HG03066 (cell line): ENCODE measurements around the gene WHRN.

Experiments used
- ATAC-seq: cut with Tn5 transposase; IDR thresholded peaks from one replicate; pipeline ENCODE4 v1.9.1; 2021; ENCODE audit warnings: low read depth; ENCODE audit not compliant: unreplicated experiment

WHRN gene

GRCh38 chr9:114451707-114452031, 53.6 kb downstream of the WHRN start:
- ATAC-seq: no peak

GRCh38 chr9:114450833-114451706, 54.2 kb downstream of the WHRN start:
- no peak for ATAC-seq

GRCh38 chr9:114450181-114450580, 55.1 kb downstream of the WHRN start:
- no peak for ATAC-seq

GRCh38 chr9:114449236-114449635, 56.0 kb downstream of the WHRN start:
- ATAC-seq: no peak

- no peak for ATAC-seq
These were observed 56.6 kb downstream of the WHRN start for GRCh38 chr9:114448706-114449105.

GRCh38 chr9:114446672-114447450, 58.4 kb downstream of the WHRN start:
- ATAC-seq: no peak

GRCh38 chr9:114446036-114446435, 59.2 kb downstream of the WHRN start:
- ATAC-seq: no peak

GRCh38 chr9:114445616-114446015, 59.7 kb downstream of the WHRN start:
- no peak for ATAC-seq

- no peak for ATAC-seq
These were observed 63.3 kb downstream of the WHRN start for GRCh38 chr9:114442022-114442421.

- no peak for ATAC-seq
These were observed 67.8 kb downstream of the WHRN start for GRCh38 chr9:114437401-114437893.

- no peak for ATAC-seq
These were observed 70.4 kb downstream of the WHRN start for GRCh38 chr9:114434878-114435311.

GRCh38 chr9:114433720-114434255, 71.5 kb downstream of the WHRN start:
- peak; percentile 56 for ATAC-seq

- no peak for ATAC-seq
These were observed 72.2 kb downstream of the WHRN start for GRCh38 chr9:114433086-114433485.

GRCh38 chr9:114432323-114433067, 72.8 kb downstream of the WHRN start:
- no peak for ATAC-seq

GRCh38 chr9:114431770-114432169, 73.5 kb downstream of the WHRN start:
- ATAC-seq: no peak

- no peak for ATAC-seq
These were observed 74.3 kb downstream of the WHRN start for GRCh38 chr9:114431003-114431402.

- ATAC-seq: no peak
These were observed 74.8 kb downstream of the WHRN start for GRCh38 chr9:114430457-114430856.

GRCh38 chr9:114429488-114429887, 75.8 kb downstream of the WHRN start:
- ATAC-seq: no peak

- ATAC-seq: no peak
These were observed 76.8 kb downstream of the WHRN start for GRCh38 chr9:114428466-114428865.

GRCh38 chr9:114427644-114428043, 77.6 kb downstream of the WHRN start:
- no peak for ATAC-seq
